ENCODE results near the gene GIGYF2.

DNA sequence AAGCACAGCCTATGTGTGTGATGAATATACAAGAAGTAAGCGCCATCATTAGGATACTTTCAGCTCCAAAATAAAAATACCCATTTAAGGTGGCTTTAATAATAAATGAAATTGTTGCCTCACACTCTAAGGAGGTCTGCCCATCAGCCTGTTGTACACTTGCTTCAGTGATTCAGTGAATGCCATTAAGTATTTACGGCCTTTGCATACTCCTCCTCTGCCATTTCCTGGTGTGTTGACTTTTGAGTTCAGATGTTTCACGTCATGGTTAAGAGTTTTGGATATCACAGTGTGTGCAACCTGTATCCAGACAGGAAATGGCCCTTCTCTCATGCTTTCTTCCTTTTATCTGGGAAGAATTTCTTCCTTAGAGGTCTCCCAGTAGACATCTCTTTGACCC is 134.4 kb downstream of the GIGYF2 start:
- TF ChIP-seq, protein P1, sequence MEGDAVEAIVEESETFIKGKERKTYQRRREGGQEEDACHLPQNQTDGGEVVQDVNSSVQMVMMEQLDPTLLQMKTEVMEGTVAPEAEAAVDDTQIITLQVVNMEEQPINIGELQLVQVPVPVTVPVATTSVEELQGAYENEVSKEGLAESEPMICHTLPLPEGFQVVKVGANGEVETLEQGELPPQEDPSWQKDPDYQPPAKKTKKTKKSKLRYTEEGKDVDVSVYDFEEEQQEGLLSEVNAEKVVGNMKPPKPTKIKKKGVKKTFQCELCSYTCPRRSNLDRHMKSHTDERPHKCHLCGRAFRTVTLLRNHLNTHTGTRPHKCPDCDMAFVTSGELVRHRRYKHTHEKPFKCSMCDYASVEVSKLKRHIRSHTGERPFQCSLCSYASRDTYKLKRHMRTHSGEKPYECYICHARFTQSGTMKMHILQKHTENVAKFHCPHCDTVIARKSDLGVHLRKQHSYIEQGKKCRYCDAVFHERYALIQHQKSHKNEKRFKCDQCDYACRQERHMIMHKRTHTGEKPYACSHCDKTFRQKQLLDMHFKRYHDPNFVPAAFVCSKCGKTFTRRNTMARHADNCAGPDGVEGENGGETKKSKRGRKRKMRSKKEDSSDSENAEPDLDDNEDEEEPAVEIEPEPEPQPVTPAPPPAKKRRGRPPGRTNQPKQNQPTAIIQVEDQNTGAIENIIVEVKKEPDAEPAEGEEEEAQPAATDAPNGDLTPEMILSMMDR (IDR thresholded peaks at IDR 0.05; ENCODE audit: poor library complexity), result no peak
- TF ChIP-seq EZH2 (IDR thresholded peaks at IDR 0.05; ENCODE audit: borderline replicate concordance), result no peak

Measured in hepatocyte (in vitro differentiated cells).